HG02610 (cell line): ENCODE measurements around the gene NR3C1.

Experiments
- ATAC-seq: cut with Tn5 transposase; IDR thresholded peaks from one replicate; pipeline ENCODE4 v1.9.1; 2021; ENCODE audit warnings: mild to moderate bottlenecking, moderate library complexity; ENCODE audit not compliant: unreplicated experiment

NR3C1 gene

DNA sequence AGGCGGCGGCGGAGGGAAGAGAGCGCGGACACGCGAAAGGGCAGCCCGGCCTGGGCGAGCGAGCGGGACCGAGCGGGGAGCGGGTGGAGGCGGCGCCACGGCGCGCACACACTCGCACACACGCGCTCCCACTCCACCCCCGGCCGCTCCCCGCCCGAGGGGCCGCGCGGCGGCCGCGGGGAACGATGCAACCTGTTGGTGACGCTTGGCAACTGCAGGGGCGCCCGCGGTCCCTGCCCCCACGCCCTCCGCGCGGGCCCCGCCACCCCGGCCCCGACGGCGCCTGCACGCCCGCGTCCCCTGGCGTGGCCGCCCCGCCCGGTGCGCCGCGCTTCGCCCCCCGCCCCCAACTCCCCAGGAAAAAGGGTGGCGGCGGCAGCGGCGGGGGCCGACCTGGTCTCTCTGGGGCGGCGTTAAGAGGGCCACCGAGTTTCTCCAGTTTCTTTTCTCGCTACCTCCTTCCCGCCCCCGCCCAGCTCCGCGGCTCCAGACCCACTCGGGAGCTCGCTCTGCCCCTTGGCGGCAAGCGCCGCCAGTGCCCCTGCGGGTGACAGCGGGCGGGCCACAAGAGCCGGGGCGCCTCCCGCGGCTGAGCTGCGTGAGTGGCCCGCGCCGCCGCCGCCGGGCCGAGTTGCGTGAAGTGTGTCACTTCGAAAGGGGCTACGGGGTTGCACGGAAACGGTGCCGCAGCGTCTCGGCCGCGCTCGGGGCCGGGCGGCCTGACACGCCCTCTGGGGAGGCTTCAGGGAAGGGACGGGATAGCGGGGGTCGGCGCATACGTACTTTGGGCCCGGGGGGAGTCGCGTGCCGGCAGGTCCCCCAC, at the start of gene NR3C1:
Gene NR3C1 (minus strand): TSS at position 94 of the 823 bp plus-strand sequence. CDS start 2,847 bp downstream, outside the sequence.
- ATAC-seq = peak; percentile 61

GRCh38 chr5:143449772-143450171, 46.3 kb upstream of the NR3C1 start:
- no peak for ATAC-seq

DNA sequence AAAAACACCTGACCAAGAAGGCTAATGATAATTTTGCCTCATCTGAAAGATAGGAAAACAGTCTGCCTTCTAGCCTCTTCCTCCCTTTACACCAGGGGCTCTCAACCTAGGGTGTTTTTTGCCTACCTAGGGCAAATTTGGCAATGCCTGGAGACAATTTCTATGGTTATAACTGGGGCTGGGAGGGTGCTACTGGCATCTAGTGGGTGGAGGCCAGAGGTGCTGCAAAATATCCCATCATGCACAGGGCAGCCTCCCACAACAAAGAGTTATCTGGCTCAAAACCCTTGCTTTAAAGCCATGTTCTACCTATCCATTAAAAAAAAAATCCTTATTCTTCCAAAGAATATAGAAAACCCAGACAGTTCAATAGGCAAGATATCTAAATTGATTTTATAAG, 45.0 kb upstream of the NR3C1 start:
- ATAC-seq = no peak

DNA sequence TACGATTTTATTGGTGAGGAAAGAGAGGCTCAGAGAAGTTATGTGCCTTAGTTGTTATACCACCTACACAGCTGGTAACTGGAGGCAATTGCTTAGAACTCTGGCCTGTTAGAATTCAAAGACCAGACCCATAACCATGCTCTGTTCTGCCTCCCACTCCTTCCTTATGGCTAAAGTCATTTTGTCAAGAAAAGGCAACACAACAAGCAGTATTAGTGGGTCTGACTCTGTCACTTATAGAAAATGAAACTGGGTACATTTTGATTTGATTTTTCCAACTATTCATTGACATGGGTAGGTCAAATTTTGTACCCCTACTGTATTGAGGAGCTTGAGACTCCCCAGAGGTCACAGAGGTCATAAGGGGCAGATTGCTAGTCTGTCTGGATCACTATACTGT, 44.5 kb upstream of the NR3C1 start:
- peak; percentile 32 for ATAC-seq

- ATAC-seq = peak; percentile 78
Observed at GRCh38 chr5:143446535-143447226, 43.2 kb upstream of the NR3C1 start.

- no peak for ATAC-seq
Observed at GRCh38 chr5:143445776-143446175, 42.3 kb upstream of the NR3C1 start.

GRCh38 chr5:143443330-143443729, 39.8 kb upstream of the NR3C1 start:
- no peak for ATAC-seq

- ATAC-seq = no peak
Observed at GRCh38 chr5:143442385-143442784, 38.9 kb upstream of the NR3C1 start.

- ATAC-seq = no peak
Observed at GRCh38 chr5:143440448-143441115, 37.1 kb upstream of the NR3C1 start.

DNA sequence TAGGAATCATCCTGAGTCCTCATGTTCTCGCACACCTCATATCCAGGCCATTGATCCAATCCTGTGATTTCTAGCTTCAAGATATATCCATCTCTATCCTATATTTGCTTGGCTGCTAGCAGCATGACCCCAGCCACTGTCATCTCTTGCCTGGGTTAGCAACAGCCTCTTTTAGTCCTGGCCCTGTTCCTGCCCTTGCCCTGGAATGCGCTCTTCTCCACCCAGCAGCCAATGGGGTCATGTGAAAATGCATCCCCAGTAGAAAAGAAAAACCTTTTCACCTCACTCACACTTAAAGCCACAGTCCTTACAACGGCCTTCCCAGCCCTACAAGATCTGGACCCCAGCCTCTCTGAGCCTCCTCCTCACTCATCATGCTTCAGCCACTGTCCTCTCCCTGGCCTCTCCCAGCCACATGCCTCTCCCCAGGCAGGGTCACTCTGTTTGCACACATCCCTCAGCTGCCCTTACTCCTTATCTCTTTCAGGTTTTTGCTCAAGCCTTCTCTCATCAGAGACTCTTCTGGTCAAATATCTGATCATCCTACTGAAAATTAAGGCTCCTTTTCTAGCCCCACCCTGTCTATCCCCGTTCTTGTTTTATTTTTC, 34.3 kb upstream of the NR3C1 start:
- no peak for ATAC-seq

DNA sequence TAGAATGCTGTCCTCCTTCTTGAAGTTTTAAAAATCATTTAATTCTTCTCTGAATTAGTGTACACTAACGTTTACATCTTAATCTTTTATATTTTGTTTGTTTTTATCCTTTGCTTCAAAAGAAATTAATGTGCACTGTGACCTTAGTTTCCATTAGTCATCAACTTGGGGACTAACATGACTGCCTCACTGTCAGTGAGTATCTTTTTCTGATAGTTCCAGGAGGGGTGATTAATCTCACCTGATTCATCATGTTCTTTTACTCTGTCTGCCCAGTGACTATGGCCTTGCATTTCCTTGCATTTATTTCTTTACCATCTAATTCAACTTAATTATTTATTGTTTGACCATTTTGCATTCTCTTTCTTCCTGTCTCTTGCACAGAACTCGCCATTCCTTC, 33.4 kb upstream of the NR3C1 start:
- no peak for ATAC-seq

DNA sequence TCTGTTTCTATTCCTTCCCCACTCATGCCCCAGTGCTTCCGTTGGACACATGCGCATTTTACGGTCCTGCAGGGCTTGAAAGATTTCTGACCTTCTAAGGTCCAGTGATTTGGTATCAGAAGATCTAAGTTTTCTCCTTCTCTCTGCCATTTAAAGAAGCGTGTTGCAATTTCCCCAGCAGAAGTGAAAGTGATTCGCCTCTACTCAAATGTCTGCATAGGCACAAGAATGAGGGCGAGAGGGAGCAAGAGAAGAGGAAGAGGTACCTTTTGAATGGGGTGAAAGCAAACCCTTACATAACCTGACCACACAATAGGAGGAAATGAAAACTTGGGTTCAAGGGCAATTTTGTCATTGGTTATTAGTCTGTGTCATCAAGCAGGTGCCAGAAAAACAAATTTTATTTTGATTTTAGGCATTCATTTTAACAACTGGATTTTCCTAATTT, 31.7 kb upstream of the NR3C1 start:
- peak; percentile 89 for ATAC-seq

DNA sequence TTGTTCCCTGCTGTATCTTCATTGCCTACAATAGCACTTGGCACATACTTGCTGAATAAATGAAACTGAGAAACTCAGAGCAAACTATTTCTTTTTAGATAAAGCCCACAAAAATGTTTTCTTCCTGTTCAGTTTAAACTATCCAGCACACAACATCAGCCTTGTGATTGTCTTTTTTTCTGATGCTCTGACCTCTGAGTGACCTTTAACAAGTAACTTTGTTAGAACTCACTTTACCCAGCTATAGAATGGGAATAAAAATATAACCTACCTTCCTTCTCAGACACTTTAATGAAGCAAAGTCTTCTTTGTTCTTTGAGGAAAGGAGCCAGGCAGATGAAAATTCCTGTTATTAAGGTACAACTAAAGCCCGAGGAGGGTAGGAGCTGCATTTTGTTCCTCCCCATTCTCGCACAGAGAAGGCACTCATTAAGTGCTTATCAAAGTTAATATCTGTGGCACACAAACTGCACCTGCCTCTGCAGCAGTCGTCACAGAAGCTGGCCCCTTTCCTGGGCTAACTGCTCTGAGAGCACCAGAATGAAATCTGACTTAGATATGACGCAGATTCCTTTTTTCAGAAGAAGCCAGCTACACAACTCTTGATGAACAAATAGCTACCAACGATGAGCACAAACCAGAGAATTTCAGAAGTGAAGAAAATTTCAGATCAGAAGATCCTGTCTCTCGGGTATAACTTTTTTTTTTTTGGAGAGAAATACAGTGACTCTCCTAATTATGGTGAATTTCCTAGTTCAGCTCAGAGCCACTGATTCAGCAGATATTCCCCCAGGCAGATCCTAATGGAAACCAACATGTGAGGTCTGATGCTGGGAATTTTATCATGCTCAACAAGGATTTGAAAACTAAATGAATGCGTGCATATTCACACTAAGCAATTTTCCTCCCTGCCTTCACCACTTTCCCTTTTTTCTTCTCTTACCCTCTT, 31.0 kb upstream of the NR3C1 start:
- ATAC-seq = peak; percentile 21

GRCh38 chr5:143433670-143434069, 30.2 kb upstream of the NR3C1 start:
- no peak for ATAC-seq

GRCh38 chr5:143432658-143433239, 29.3 kb upstream of the NR3C1 start:
- no peak for ATAC-seq

GRCh38 chr5:143431789-143432188, 28.3 kb upstream of the NR3C1 start:
- ATAC-seq = no peak

- no peak for ATAC-seq
Observed at GRCh38 chr5:143428738-143429420, 25.4 kb upstream of the NR3C1 start.

DNA sequence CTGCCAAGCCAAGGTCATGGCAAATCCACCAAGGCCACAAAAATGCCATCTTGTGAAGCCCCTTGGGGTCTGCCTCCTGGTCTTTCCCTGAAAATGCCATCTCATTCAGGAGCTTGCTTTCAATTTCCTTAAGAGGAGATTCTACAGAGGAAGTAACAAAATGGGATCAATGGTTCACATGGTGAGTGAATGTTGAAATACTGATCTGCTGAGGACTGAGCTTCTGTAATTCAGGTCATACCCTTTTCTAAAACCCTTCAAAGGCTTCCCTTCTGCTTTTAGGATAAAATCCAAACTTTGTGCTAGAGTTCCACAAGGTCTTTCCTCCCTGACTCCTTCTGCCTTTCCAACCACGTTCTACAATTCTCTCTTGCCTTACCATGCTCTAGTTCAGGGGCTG, 24.7 kb upstream of the NR3C1 start:
- ATAC-seq = no peak

DNA sequence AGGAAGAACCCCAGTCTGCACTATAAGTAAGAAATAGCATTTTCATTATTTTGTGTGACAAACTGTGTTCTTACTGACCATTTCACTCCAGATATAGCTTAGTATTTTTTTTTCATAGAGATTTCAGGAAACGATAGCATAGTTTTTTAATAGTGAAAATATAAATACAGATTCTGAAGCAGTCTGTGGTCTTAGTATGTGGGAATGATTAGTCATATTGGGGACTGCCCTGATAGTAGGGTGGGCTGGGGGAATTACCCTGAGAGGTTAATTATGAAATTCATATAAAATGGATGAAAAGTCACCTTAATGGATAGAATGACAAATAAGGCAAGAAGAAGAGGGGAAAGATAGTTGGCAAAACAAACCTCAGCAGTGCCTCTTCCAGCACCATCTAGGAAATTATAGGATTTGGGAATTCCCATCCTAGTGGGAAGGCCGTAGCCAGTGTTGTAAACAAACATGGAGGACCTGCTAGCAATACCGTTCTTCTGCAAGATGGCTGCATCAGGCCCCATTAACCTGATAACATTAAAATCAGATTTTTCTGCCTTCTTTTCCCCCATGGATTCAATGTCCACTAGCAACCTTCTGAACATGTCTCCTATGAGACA, 23.7 kb upstream of the NR3C1 start:
- ATAC-seq = peak; percentile 59
